Measurements from ENCODE around the gene CDCA8.

Gene CDCA8

DNA sequence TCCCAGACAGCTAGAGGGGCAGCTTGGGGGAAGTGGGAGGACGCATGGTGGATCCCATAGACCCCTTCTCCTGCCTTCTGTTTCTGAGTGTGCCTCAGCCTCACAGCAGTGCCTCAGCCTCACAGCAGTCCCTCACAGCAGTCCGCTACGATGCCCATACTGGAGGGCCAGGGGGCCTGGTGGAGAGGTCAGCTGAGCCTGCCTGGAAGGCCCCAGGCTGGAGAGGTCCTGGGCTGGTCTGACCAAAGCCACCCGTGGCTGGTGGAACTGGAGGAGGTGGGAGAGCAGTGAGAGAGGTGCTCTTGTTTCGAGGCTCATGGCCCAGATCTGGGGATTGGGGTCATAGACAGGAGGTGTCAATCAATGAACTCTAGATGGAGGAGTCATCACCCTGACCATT, 41.6 kb upstream of the CDCA8 start:
- no peaks in the 10 kb centered on the region for H3F3A ChIP-seq (ENCODE audit: insufficient read depth, low read length)
- no peak overlapping the region for H2AFZ ChIP-seq (ENCODE audit: low read length)
- H3K9me2 ChIP-seq (ENCODE audit: low read depth, low read length): no peaks in the 10 kb centered on the region
- H3K27ac ChIP-seq (ENCODE audit: low read depth, low read length, poor library complexity, severe bottlenecking): no peak overlapping the region
- no peaks in the 10 kb centered on the region for H4K20me1 ChIP-seq (ENCODE audit: insufficient read depth, low read length)
- H3K9me3 ChIP-seq (ENCODE audit: low read length): no peaks in the 10 kb centered on the region
- H3K27me3 ChIP-seq (ENCODE audit: insufficient read depth, low read length): no peaks in the 10 kb centered on the region; the same call in 1 of the 2 replicates
- H3K9ac ChIP-seq (ENCODE audit: low read length): no peak overlapping the region
- no peak overlapping the region for H3K4me3 ChIP-seq (ENCODE audit: low read depth, low read length, poor library complexity, severe bottlenecking)
- no peaks in the 10 kb centered on the region for H3K79me2 ChIP-seq (ENCODE audit: insufficient read depth, low read length)
- TF ChIP-seq, protein P1, sequence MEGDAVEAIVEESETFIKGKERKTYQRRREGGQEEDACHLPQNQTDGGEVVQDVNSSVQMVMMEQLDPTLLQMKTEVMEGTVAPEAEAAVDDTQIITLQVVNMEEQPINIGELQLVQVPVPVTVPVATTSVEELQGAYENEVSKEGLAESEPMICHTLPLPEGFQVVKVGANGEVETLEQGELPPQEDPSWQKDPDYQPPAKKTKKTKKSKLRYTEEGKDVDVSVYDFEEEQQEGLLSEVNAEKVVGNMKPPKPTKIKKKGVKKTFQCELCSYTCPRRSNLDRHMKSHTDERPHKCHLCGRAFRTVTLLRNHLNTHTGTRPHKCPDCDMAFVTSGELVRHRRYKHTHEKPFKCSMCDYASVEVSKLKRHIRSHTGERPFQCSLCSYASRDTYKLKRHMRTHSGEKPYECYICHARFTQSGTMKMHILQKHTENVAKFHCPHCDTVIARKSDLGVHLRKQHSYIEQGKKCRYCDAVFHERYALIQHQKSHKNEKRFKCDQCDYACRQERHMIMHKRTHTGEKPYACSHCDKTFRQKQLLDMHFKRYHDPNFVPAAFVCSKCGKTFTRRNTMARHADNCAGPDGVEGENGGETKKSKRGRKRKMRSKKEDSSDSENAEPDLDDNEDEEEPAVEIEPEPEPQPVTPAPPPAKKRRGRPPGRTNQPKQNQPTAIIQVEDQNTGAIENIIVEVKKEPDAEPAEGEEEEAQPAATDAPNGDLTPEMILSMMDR (IDR thresholded peaks at IDR 0.05; ENCODE audit: low read length): no peak
- no peak for TF ChIP-seq EZH2 (IDR thresholded peaks at IDR 0.05; ENCODE audit: borderline replicate concordance, low read length)
- no peak overlapping the region for H3K4me2 ChIP-seq (ENCODE audit: low read length)
- no peaks in the 10 kb centered on the region for H3K4me1 ChIP-seq (ENCODE audit: insufficient read depth, low read length, severe bottlenecking)
- H3K36me3 ChIP-seq (ENCODE audit: insufficient read depth, low read length): no peaks in the 10 kb centered on the region

GRCh38 chr1:37651803-37652202, 40.5 kb upstream of the CDCA8 start:
- Histone ChIP-seq H3K27ac (ENCODE audit: low read depth, low read length, poor library complexity, severe bottlenecking) (no peak overlapping the region), H3K4me3 (ENCODE audit: low read depth, low read length, poor library complexity, severe bottlenecking) (no peak overlapping the region), H2AFZ (ENCODE audit: low read length) (no peak overlapping the region), H3F3A (ENCODE audit: insufficient read depth, low read length) (no peaks in the 10 kb centered on the region), H3K4me1 (ENCODE audit: insufficient read depth, low read length, severe bottlenecking) (no peaks in the 10 kb centered on the region), H3K9me3 (ENCODE audit: low read length) (no peaks in the 10 kb centered on the region), H3K9me2 (ENCODE audit: low read depth, low read length) (no peaks in the 10 kb centered on the region), H3K27me3 (ENCODE audit: insufficient read depth, low read length) (no peaks in the 10 kb centered on the region; the same call in 1 of the 2 replicates), H3K4me2 (ENCODE audit: low read length) (no peak overlapping the region), H3K79me2 (ENCODE audit: insufficient read depth, low read length) (no peaks in the 10 kb centered on the region), H3K9ac (ENCODE audit: low read length) (no peak overlapping the region), H3K36me3 (ENCODE audit: insufficient read depth, low read length) (no peaks in the 10 kb centered on the region), H4K20me1 (ENCODE audit: insufficient read depth, low read length) (no peaks in the 10 kb centered on the region)
- no peak for TF ChIP-seq EZH2 (IDR thresholded peaks at IDR 0.05; ENCODE audit: borderline replicate concordance, low read length)
- TF ChIP-seq, protein P1 (IDR thresholded peaks at IDR 0.05; ENCODE audit: low read length): no peak

DNA sequence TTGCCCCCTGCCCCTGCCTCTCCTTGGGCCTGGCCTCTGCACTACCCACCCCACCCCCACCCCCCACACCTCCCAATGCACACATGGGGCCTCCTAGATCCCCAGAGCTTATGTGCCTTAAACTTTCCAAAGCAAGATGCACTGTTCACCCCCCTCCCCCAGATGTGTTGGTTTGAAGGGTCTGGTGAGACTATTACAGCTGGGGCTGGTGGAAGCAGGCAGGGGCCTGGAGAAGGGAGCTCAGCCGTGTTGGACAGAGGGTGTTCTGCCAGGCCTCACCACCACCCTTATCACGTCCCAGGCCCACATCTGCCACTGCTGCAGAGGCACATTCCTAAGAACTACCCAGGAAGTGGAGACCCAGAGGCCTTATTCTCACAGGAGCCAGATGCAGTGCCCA, 39.3 kb upstream of the CDCA8 start:
- no peak overlapping the region for H3K9ac ChIP-seq (ENCODE audit: low read length)
- H3K4me2 ChIP-seq (ENCODE audit: low read length): no peak overlapping the region
- H3K36me3 ChIP-seq (ENCODE audit: insufficient read depth, low read length): no peaks in the 10 kb centered on the region
- no peaks in the 10 kb centered on the region for H3K4me1 ChIP-seq (ENCODE audit: insufficient read depth, low read length, severe bottlenecking)
- no peaks in the 10 kb centered on the region for H4K20me1 ChIP-seq (ENCODE audit: insufficient read depth, low read length)
- H3K27ac ChIP-seq (ENCODE audit: low read depth, low read length, poor library complexity, severe bottlenecking): no peak overlapping the region
- H3K4me3 ChIP-seq (ENCODE audit: low read depth, low read length, poor library complexity, severe bottlenecking): no peak overlapping the region
- no peaks in the 10 kb centered on the region for H3K9me2 ChIP-seq (ENCODE audit: low read depth, low read length)
- TF ChIP-seq EZH2 (IDR thresholded peaks at IDR 0.05; ENCODE audit: borderline replicate concordance, low read length): no peak
- TF ChIP-seq, protein P1 (IDR thresholded peaks at IDR 0.05; ENCODE audit: low read length): no peak
- H3K79me2 ChIP-seq (ENCODE audit: insufficient read depth, low read length): no peaks in the 10 kb centered on the region
- H3K9me3 ChIP-seq (ENCODE audit: low read length): no peaks in the 10 kb centered on the region
- no peaks in the 10 kb centered on the region; the same call in 1 of the 2 replicates for H3K27me3 ChIP-seq (ENCODE audit: insufficient read depth, low read length)
- no peaks in the 10 kb centered on the region for H3F3A ChIP-seq (ENCODE audit: insufficient read depth, low read length)
- H2AFZ ChIP-seq (ENCODE audit: low read length): no peak overlapping the region

Data from OCI-LY1 (cell line).